Ishikawa (cell line): ENCODE results near the gene CLDN3.

Experiments
- CEBPB ChIP-seq: IDR thresholded peaks from 2 replicates; pipeline ENCODE4 v1.6.1; 2012
- CREB1 ChIP-seq: IDR thresholded peaks from 2 replicates; pipeline ENCODE4 v1.6.1; 2012; ENCODE audit warnings: low read depth
- EGR1 ChIP-seq: IDR thresholded peaks from 2 replicates; pipeline ENCODE4 v1.6.1; 2012
- EP300 ChIP-seq: IDR thresholded peaks from 2 replicates; pipeline ENCODE4 v1.6.1; 2012; ENCODE audit warnings: borderline replicate concordance
- FOXM1 ChIP-seq: IDR thresholded peaks from 2 replicates; pipeline ENCODE4 v1.6.1; 2012; ENCODE audit warnings: low read depth, borderline replicate concordance
- NFIC ChIP-seq: IDR thresholded peaks from 2 replicates; pipeline ENCODE4 v1.6.1; 2012
- RAD21 ChIP-seq: IDR thresholded peaks from 2 replicates; pipeline ENCODE4 v1.6.1; 2012; ENCODE audit warnings: low read depth
- REST ChIP-seq: IDR thresholded peaks from 2 replicates; pipeline ENCODE4 v1.6.1; 2012; ENCODE audit warnings: low read depth, mild to moderate bottlenecking
- TAF1 ChIP-seq: IDR thresholded peaks from 2 replicates; pipeline ENCODE4 v1.6.1; 2012; ENCODE audit warnings: low read depth, mild to moderate bottlenecking
- TCF12 ChIP-seq: IDR thresholded peaks from 2 replicates; pipeline ENCODE4 v1.6.1; 2012; ENCODE audit warnings: low read depth
- TEAD4 ChIP-seq: IDR thresholded peaks from 2 replicates; pipeline ENCODE4 v1.6.1; 2012
- YY1 ChIP-seq: IDR thresholded peaks from 2 replicates; pipeline ENCODE4 v1.6.1; 2012; ENCODE audit warnings: low read depth
- ZBTB7A ChIP-seq: IDR thresholded peaks from 2 replicates; pipeline ENCODE4 v1.6.1; 2012; ENCODE audit warnings: low read depth
- TF ChIP-seq, protein P1 (sequence below): IDR thresholded peaks from 2 replicates; pipeline ENCODE4 v1.6.1; 2012
- TF ChIP-seq, protein P2 (sequence below): IDR thresholded peaks from 2 replicates; pipeline ENCODE4 v1.6.1; 2012

The CLDN3 gene

DNA sequence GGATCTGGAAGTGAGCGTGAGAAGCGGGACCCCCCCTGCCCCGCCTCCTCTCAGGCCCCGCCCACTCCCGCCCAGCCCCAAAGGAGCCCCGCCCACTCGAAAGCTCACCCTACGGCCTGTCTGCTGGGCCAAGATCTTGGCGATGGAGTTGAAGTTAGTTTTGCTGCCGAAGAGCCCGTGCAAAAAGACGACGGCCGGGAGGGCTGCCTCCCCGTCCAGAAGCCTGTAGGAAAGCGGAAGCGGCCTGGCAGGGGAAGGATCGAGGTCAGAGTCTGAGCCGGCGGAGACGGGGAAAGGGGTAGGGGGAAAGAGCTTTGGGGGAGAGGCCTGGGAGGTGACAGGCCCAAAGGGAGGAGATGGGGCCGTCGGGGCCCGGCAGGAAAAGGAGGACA, 31.9 kb downstream of the CLDN3 start:
- TF ChIP-seq EGR1 = no peak
- TF ChIP-seq ZBTB7A = no peak
- no peak for TF ChIP-seq NFIC
- TF ChIP-seq, protein P1, sequence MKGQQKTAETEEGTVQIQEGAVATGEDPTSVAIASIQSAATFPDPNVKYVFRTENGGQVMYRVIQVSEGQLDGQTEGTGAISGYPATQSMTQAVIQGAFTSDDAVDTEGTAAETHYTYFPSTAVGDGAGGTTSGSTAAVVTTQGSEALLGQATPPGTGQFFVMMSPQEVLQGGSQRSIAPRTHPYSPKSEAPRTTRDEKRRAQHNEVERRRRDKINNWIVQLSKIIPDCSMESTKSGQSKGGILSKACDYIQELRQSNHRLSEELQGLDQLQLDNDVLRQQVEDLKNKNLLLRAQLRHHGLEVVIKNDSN = no peak
- no peak; the same call in 1 of the 2 replicates for TF ChIP-seq TCF12
- no peak for TF ChIP-seq CREB1
- TF ChIP-seq TEAD4 = no peak
- no peak for TF ChIP-seq REST
- no peak for TF ChIP-seq TAF1
- TF ChIP-seq, protein P2, sequence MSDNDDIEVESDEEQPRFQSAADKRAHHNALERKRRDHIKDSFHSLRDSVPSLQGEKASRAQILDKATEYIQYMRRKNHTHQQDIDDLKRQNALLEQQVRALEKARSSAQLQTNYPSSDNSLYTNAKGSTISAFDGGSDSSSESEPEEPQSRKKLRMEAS = no peak

- TF ChIP-seq, protein P2 = no peak
- TF ChIP-seq CEBPB (no peak), CREB1 (no peak), TCF12 (no peak), TAF1 (no peak), ZBTB7A (no peak), NFIC (no peak), TEAD4 (no peak), EP300 (no peak), REST (no peak), FOXM1 (no peak), RAD21 (no peak), YY1 (no peak), EGR1 (no peak)
- TF ChIP-seq, protein P1 = no peak
Observed at GRCh38 chr7:73737491-73738219, 32.4 kb downstream of the CLDN3 start.

DNA sequence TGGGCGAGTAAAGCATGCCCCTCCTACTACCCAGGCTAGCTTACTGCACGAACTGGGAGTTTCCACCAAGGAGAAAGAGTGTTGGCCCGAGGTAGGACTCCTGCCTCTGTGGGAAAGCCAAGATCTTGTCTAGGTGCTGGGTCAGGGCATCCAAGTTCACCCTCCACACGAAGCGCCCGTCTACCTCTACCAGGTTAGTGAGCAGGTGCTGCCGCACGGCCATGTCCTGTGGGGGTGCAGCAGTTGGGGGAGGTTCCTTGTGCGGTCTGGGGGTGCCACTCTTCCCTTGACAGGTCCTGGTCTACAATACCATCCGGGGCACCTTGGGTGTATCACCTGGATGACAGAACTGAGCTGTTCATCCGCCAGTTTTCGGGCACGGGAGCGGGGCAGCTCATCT, 33.2 kb downstream of the CLDN3 start:
- TF ChIP-seq EP300 (no peak), YY1 (no peak), ZBTB7A (no peak), EGR1 (no peak), FOXM1 (no peak), NFIC (no peak), CEBPB (no peak), CREB1 (no peak), RAD21 (no peak), REST (no peak)
- TF ChIP-seq, protein P1 = no peak

DNA sequence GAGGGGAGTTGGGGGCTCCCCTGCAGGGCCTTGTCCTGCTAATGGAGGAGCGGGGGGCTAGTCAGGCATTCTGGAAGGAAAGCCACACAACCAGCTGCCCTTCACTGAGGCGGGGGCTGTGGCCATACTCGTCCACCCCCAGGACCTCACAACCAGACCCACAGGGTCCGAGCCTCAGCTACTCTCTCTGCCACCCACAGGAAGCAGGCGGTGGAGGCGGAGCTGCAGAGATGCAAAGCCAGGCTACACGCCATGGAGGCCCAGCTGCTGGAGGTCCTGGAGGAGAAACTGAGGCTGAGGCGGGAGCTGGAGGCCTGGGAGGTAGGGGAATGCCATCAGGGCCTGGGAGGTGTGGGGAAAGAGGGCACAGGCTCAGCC, 34.6 kb downstream of the CLDN3 start:
- TF ChIP-seq CREB1 (no peak), TCF12 (no peak), NFIC (no peak), EP300 (no peak)
